ENCODE measurements around the gene MAP2K5.

- no peak for TF ChIP-seq CTCF (IDR thresholded peaks at IDR 0.05; ENCODE audit: low read length)
- TF ChIP-seq EZH2phosphoT487 (IDR thresholded peaks at IDR 0.05; ENCODE audit: low read length): no peak
Measured at GRCh38 chr15:67641453-67641852, 99.0 kb downstream of the MAP2K5 start.

Data from MM.1S (cell line).